ENCODE measurements around the gene NTM.

The NTM gene

GRCh38 chr11:132008226-132008625 lies 637.8 kb downstream of the NTM start:
- no peaks in the 10 kb centered on the region for H3K9me3 ChIP-seq (ENCODE audit: control insufficient read depth, insufficient read depth, low read depth, low read length)
- no peak for TF ChIP-seq ZNF248 (tag by site-specific recombination; IDR thresholded peaks at IDR 0.05)
- no peak for TF ChIP-seq ZNF175 (tag by site-specific recombination; IDR thresholded peaks at IDR 0.05)
- TF ChIP-seq ZNF423 (tag by site-specific recombination; IDR thresholded peaks at IDR 0.05), result no peak
- TF ChIP-seq ZNF580 (tag by site-specific recombination; IDR thresholded peaks at IDR 0.05), result no peak
- no peak for TF ChIP-seq ZNF174 (tag by site-specific recombination; IDR thresholded peaks at IDR 0.05)
- TF ChIP-seq ZNF488 (tag by site-specific recombination; IDR thresholded peaks at IDR 0.05), result no peak
- TF ChIP-seq AEBP2 (tag by site-specific recombination; IDR thresholded peaks at IDR 0.05; ENCODE audit: borderline replicate concordance), result no peak
- TF ChIP-seq ZFP3 (tag by site-specific recombination; IDR thresholded peaks at IDR 0.05; ENCODE audit: low read depth), result no peak
- no peak for TF ChIP-seq ZNF561 (tag by site-specific recombination; IDR thresholded peaks at IDR 0.05; ENCODE audit: borderline replicate concordance)
- no peak for TF ChIP-seq RBAK (tag by site-specific recombination; IDR thresholded peaks at IDR 0.05)
- TF ChIP-seq ZNF280C (tag by site-specific recombination; IDR thresholded peaks at IDR 0.05), result no peak
- no peak for TF ChIP-seq TCF7L2 (IDR thresholded peaks at IDR 0.05; ENCODE audit: borderline replicate concordance, low read depth, low read length)
- TF ChIP-seq ZBTB7A (tag by site-specific recombination; IDR thresholded peaks at IDR 0.05; ENCODE audit: low read depth), result no peak
- no peak for TF ChIP-seq ZNF544 (tag by site-specific recombination; IDR thresholded peaks at IDR 0.05)
- no peak for TF ChIP-seq ZNF629 (tag by site-specific recombination; IDR thresholded peaks at IDR 0.05)
- TF ChIP-seq ZNF37A (tag by site-specific recombination; IDR thresholded peaks at IDR 0.05), result no peak
- TF ChIP-seq PRDM10 (tag by site-specific recombination; IDR thresholded peaks at IDR 0.05), result no peak
- no peak for TF ChIP-seq ZNF138 (tag by site-specific recombination; IDR thresholded peaks at IDR 0.05; ENCODE audit: borderline replicate concordance)
- no peak for TF ChIP-seq MEIS1 (CRISPR knock-in tag; IDR thresholded peaks at IDR 0.05; ENCODE audit: borderline replicate concordance)
- no peak overlapping the region for H3K4me3 ChIP-seq (ENCODE audit: low read depth, low read length)
- no peaks in the 10 kb centered on the region for H3K36me3 ChIP-seq (ENCODE audit: control insufficient read depth in 2 of 2, insufficient read depth in 1 of 2, low read length in 2 of 2)
- H3K4me1 ChIP-seq (ENCODE audit: control insufficient read depth, insufficient read depth, low read length), result no peaks in the 10 kb centered on the region
- no peak overlapping the region for H3K27ac ChIP-seq (ENCODE audit: extremely low read depth, low read depth, low read length)
- POLR2A ChIA-PET, result no interaction called here
- CTCF ChIA-PET, result interaction anchor here (0.7 kb wide), 1 partner anchor 83 kb away, joined by 4 read pairs; no protein-coding TSS in a partner anchor

Data from HEK293 (cell line).